Neuronal stem cell (in vitro differentiated cells): ENCODE measurements around the gene PRCD. TPM values are rescaled to one million over a fixed set of nuclear protein-coding genes. Genes with fewer than 3 reads are reported as not detected.
A peak's percentile ranks its signal among the peaks of the same experiment; 100 is the strongest.

Source experiments
- small RNA-seq: library from polyadenylated mRNA; stranded (forward); fragments of <200 nt; extraction: miRNeasy Mini kit (QIAGEN cat#:217004); gene quantifications from one replicate; pipeline ENCODE3, GENCODE V24; 2013; ENCODE audit not compliant: insufficient read depth

PRCD gene

Small RNA genes lying within 50 kb of the gene (small RNA-seq; reads per million reads assigned to genes)
- gene SNORD1A (not detected), gene SNORD1B (939 reads per million, percentile 99 among the genes with 10 or more reads in this experiment)
